HepG2 (cell line): Measurements from ENCODE around the gene PSD4. TPM values are rescaled to one million over a fixed set of nuclear protein-coding genes. Genes with fewer than 3 reads are reported as not detected.

Experiments
- EED ChIP-seq: sonication (generic); formaldehyde crosslinking; IDR thresholded peaks from 2 replicates; pipeline ENCODE4 v1.5.0; 2020; ENCODE audit warnings: mild to moderate bottlenecking, missing genetic modification reagents
- HIVEP1 ChIP-seq: sonication (generic); formaldehyde crosslinking; IDR thresholded peaks from 2 replicates; pipeline ENCODE4 v1.4.0; 2020; ENCODE audit warnings: mild to moderate bottlenecking, missing genetic modification reagents
- MNT ChIP-seq: fragments of 450-650 bp; IDR thresholded peaks from 2 replicates; pipeline ENCODE4 v1.6.1; 2016
- RARG ChIP-seq: sonication (generic); formaldehyde crosslinking; IDR thresholded peaks from 2 replicates; pipeline ENCODE4 v1.4.0; 2020; ENCODE audit warnings: low read depth, mild to moderate bottlenecking, missing genetic modification reagents
- SMAD1 ChIP-seq: sonication (generic); formaldehyde crosslinking; IDR thresholded peaks from 2 replicates; pipeline ENCODE4 v1.4.0; 2020; ENCODE audit warnings: missing genetic modification reagents, low read depth, mild to moderate bottlenecking, borderline replicate concordance
- ZBTB7A ChIP-seq: sonication (generic); formaldehyde crosslinking; IDR thresholded peaks from 2 replicates; pipeline ENCODE4 v1.8.0; 2022; ENCODE audit warnings: mild to moderate bottlenecking, missing genetic modification reagents
- ZFP36L2 ChIP-seq: sonication (generic); formaldehyde crosslinking; IDR thresholded peaks from 2 replicates; pipeline ENCODE4 v1.4.0; 2020; ENCODE audit warnings: missing genetic modification reagents
- ZFP41 ChIP-seq: sonication (generic); formaldehyde crosslinking; IDR thresholded peaks from 2 replicates; pipeline ENCODE4 v1.4.0; 2020; ENCODE audit warnings: mild to moderate bottlenecking, missing genetic modification reagents, borderline replicate concordance
- ZNF280B ChIP-seq: sonication (generic); formaldehyde crosslinking; IDR thresholded peaks from 2 replicates; pipeline ENCODE4 v1.5.0; 2020; ENCODE audit warnings: missing genetic modification reagents, mild to moderate bottlenecking, borderline replicate concordance
- polyA plus RNA-seq, 8 experiments: library from polyadenylated mRNA; depleted of rRNA in 3 of 8; stranded (reverse) in 7 of 8; unstranded in 1 of 8; fragments of >200 nt; fragmentation: Illumina TruSeq in 4 of 8; extraction: Trizol in 4 of 8; gene quantifications; 2 replicates each; pipeline versions ENCODE4 v1.2.1 to v1.2.3, GENCODE V29; 2011 to 2016; ENCODE audit warnings: low read depth in 4 of 8, missing spikeins in 1 of 8, mixed read lengths in 1 of 8; ENCODE audit not compliant: insufficient read depth in 1 of 8
- total RNA-seq, 5 experiments: library from RNA; depleted of rRNA; stranded (reverse); fragments of >200 nt; fragmentation: Illumina TruSeq; extraction: Trizol; gene quantifications; 2 replicates each; pipeline ENCODE4 v1.2.3, GENCODE V29; 2016; ENCODE audit warnings: low read depth in 1 of 5
- TF ChIP-seq, protein P1 (sequence below): IDR thresholded peaks from 2 replicates; pipeline ENCODE4 v1.6.1; 2012; ENCODE audit warnings: inconsistent platforms
- TF ChIP-seq, protein P2 (sequence below): IDR thresholded peaks from 2 replicates; pipeline ENCODE4 v1.6.1; 2016; ENCODE audit warnings: missing compliant biosample characterization, missing genetic modification reagents, borderline replicate concordance
- TF ChIP-seq, protein P3 (sequence below): sonication (generic); formaldehyde crosslinking; IDR thresholded peaks from 2 replicates; pipeline ENCODE4 v1.4.0; 2020; ENCODE audit warnings: mild to moderate bottlenecking, missing genetic modification reagents
- TF ChIP-seq, protein P4 (sequence below): sonication (generic); formaldehyde crosslinking; IDR thresholded peaks from 2 replicates; pipeline ENCODE4 v1.4.0; 2020; ENCODE audit warnings: missing genetic modification reagents, borderline replicate concordance

PSD4 gene
- total and polyA plus RNA-seq, 2 of the 13 experiments (the other 11 are each of a cell fraction or from before 2014, with no cell fraction given): 5.8 to 9.4 TPM

DNA sequence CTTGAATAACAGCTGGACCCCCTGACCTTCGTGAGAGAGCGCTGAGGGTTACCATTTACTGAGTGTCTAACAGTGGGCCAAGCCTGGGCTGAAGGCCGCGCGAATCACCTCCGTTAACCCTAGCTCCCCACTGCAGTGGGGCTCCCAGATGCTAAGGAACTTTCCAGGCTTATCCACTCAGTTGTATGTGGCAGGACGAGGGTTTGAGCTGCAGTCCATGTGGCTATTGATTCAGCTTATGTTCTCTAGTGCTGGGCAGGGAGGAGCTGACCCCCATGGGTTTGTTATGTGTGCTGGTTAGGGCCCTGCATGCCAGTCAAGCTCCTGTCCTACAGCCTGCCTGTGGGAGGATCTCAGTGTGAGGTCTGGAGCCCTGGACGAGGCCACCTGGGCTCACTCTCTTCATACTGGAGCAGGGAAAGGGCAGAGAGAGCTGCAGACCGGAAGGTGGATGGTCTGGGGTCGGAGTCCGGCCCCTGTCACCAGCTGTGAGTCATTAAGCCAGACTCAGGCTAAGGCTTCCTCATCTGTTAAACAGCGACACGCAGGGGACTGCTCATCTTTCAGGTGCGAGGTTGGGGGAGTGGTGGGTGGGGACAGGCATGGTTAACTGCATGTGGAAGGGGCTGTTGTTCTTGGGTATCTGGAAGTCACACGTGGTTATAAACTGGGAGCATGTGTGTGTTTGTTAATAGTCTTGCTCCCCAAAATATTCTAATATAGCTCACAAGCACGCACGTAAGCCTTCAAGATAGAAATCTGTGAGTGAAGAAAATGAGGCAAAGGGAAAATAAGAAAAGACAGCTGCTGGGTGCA, 6.6 kb downstream of the PSD4 start (continued):
- TF ChIP-seq ZNF280B (CRISPR knock-in tag) (peak; percentile 89; the same call in 1 of the 2 replicates), ZFP41 (CRISPR knock-in tag) (peak; percentile 72; the same call in 1 of the 2 replicates), ZBTB7A (CRISPR knock-in tag) (peak; percentile 96; the same call in 1 of the 2 replicates), MNT (peak; percentile 100), RARG (no peak), ZFP36L2 (no peak), EED (CRISPR knock-in tag) (0 out of 2 replicates have a peak, but pooled peaks have one; percentile 60), HIVEP1 (CRISPR knock-in tag) (peak; percentile 50; the same call in 1 of the 2 replicates), SMAD1 (CRISPR knock-in tag) (0 out of 2 replicates have a peak, but pooled peaks have one; percentile 50)
- TF ChIP-seq, protein P1, sequence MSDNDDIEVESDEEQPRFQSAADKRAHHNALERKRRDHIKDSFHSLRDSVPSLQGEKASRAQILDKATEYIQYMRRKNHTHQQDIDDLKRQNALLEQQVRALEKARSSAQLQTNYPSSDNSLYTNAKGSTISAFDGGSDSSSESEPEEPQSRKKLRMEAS: peak; percentile 86
- TF ChIP-seq, protein P2, sequence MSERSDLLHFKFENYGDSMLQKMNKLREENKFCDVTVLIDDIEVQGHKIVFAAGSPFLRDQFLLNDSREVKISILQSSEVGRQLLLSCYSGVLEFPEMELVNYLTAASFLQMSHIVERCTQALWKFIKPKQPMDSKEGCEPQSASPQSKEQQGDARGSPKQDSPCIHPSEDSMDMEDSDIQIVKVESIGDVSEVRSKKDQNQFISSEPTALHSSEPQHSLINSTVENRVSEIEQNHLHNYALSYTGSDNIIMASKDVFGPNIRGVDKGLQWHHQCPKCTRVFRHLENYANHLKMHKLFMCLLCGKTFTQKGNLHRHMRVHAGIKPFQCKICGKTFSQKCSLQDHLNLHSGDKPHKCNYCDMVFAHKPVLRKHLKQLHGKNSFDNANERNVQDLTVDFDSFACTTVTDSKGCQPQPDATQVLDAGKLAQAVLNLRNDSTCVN (CRISPR knock-in tag): peak; percentile 92
- TF ChIP-seq, protein P3, sequence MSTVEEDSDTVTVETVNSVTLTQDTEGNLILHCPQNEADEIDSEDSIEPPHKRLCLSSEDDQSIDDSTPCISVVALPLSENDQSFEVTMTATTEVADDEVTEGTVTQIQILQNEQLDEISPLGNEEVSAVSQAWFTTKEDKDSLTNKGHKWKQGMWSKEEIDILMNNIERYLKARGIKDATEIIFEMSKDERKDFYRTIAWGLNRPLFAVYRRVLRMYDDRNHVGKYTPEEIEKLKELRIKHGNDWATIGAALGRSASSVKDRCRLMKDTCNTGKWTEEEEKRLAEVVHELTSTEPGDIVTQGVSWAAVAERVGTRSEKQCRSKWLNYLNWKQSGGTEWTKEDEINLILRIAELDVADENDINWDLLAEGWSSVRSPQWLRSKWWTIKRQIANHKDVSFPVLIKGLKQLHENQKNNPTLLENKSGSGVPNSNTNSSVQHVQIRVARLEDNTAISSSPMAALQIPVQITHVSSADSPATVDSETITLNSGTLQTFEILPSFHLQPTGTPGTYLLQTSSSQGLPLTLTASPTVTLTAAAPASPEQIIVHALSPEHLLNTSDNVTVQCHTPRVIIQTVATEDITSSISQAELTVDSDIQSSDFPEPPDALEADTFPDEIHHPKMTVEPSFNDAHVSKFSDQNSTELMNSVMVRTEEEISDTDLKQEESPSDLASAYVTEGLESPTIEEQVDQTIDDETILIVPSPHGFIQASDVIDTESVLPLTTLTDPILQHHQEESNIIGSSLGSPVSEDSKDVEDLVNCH (CRISPR knock-in tag): no peak; the same call in 1 of the 2 replicates
- TF ChIP-seq, protein P4, sequence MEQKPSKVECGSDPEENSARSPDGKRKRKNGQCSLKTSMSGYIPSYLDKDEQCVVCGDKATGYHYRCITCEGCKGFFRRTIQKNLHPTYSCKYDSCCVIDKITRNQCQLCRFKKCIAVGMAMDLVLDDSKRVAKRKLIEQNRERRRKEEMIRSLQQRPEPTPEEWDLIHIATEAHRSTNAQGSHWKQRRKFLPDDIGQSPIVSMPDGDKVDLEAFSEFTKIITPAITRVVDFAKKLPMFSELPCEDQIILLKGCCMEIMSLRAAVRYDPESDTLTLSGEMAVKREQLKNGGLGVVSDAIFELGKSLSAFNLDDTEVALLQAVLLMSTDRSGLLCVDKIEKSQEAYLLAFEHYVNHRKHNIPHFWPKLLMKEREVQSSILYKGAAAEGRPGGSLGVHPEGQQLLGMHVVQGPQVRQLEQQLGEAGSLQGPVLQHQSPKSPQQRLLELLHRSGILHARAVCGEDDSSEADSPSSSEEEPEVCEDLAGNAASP (CRISPR knock-in tag): 0 out of 2 replicates have a peak, but pooled peaks have one; percentile 6
